HepG2 (cell line): ENCODE data around the gene ELOVL2. TPM values are rescaled to one million over a fixed set of nuclear protein-coding genes. Genes with fewer than 3 reads are reported as not detected.

Source experiments
- ATAC-seq: fragments of 200-7000 bp; cut with Tn5 transposase; 3 replicates; pipeline ENCODE4 v1.9.1; 2020; ENCODE audit warnings: mild to moderate bottlenecking, moderate library complexity
- BruUV-seq: library from RNA; stranded (reverse); fragments of 400-500 nt; replicated peaks from 2 replicates; lab custom pipeline; 2021; lab: Mats Ljungman, UMichigan
- CTCF ChIA-PET: fragments of 300-600 bp; formaldehyde crosslinking; extraction: SDS; loops from one replicate; lab custom pipeline; 2021; ENCODE audit warnings: low total read pairs, inconsistent platforms, low intra/inter-chr PET ratio; lab: Yijun Ruan, JAX
- POLR2A ChIA-PET: fragments of 350-600 bp; sonication (Branson Sonifier 250); formaldehyde crosslinking; loops from one replicate; lab custom pipeline; 2020; ENCODE audit warnings: antibody characterized with exemption, inconsistent platforms; lab: Yijun Ruan, JAX
- DNase-seq: peaks from one replicate; pipeline ENCODE4 v3.0.0-alpha.2; 2015; ENCODE audit warnings: low spot score
- FAIRE-seq: peaks from 3 replicates; lab custom pipeline; 2011; peaks lifted over from hg19 to GRCh38; lab: Jason Lieb, UNC
- H2AFZ ChIP-seq: one replicate; pipeline ENCODE4 v1.6.1; 2011; ENCODE audit warnings: low read length, inconsistent platforms
- H3K27ac ChIP-seq: fragments of 300-600 bp; 3 replicates; pipeline ENCODE4 v1.8.0; 2011; ENCODE audit warnings: mixed run types, mild to moderate bottlenecking, mixed read lengths, low read length, inconsistent platforms; ENCODE audit not compliant: insufficient read depth; ENCODE audit errors: extremely low read length
- H3K27me3 ChIP-seq, 2 experiments: fragments of 200-600 bp in 1 of 2; 2 replicates in 1 of 2; 3 replicates in 1 of 2; pipeline versions ENCODE4 v1.6.0 to v1.8.0; 2011; ENCODE audit warnings: low read length in 2 of 2, mild to moderate bottlenecking in 2 of 2, moderate library complexity in 2 of 2, inconsistent platforms in 1 of 2; ENCODE audit not compliant: insufficient read depth in 2 of 2, control insufficient read depth in 1 of 2
- H3K36me3 ChIP-seq, 2 experiments: fragments of 200-600 bp in 1 of 2; replicated peaks in 1 of 2; 2 replicates in 1 of 2; 3 replicates in 1 of 2; pipeline versions ENCODE4 v1.5.1 to v1.8.0; 2011; ENCODE audit warnings: low read length in 2 of 2, inconsistent platforms in 1 of 2; ENCODE audit not compliant: insufficient read depth in 2 of 2, control insufficient read depth in 1 of 2
- H3K4me1 ChIP-seq: 2 replicates; pipeline ENCODE4 v1.5.1; 2012; ENCODE audit warnings: low read length, inconsistent platforms; ENCODE audit not compliant: insufficient read depth
- H3K4me2 ChIP-seq: 2 replicates; pipeline ENCODE4 v1.6.0; 2011; ENCODE audit warnings: low read depth, low read length, inconsistent platforms
- H3K4me3 ChIP-seq, 3 experiments: fragments of 200-600 bp in 1 of 3; sonication (generic), shearing (Covaris generic) in 1 of 3; replicated peaks in 1 of 3; 2 replicates each; pipeline ENCODE4 v1.5.1; 2011 to 2016; ENCODE audit warnings: low read length in 3 of 3, inconsistent platforms in 2 of 3, low read depth in 2 of 3, mild to moderate bottlenecking in 2 of 3, control low read depth in 1 of 3, mixed read lengths in 1 of 3; ENCODE audit not compliant: insufficient read depth in 1 of 3
- H3K79me2 ChIP-seq: one replicate; pipeline ENCODE4 v1.6.1; 2011; ENCODE audit warnings: low read length, inconsistent platforms; ENCODE audit not compliant: insufficient read depth
- H3K9ac ChIP-seq: 2 replicates; pipeline ENCODE4 v1.6.0; 2011; ENCODE audit warnings: mild to moderate bottlenecking, low read depth, low read length, inconsistent platforms; ENCODE audit not compliant: insufficient read depth
- H3K9me3 ChIP-seq: 2 replicates; pipeline ENCODE4 v1.5.1; 2012; ENCODE audit warnings: mild to moderate bottlenecking, low read length
- H4K20me1 ChIP-seq: 2 replicates; pipeline ENCODE4 v1.6.0; 2011; ENCODE audit warnings: inconsistent platforms, mild to moderate bottlenecking, low read length, moderate library complexity; ENCODE audit not compliant: insufficient read depth
- GATA4 ChIP-seq: sonication (generic); IDR thresholded peaks from 2 replicates; pipeline ENCODE4 v1.6.1; 2016; ENCODE audit warnings: antibody characterized with exemption, low read depth, borderline replicate concordance
- ISX ChIP-seq: sonication (generic); formaldehyde crosslinking; conservative IDR thresholded peaks from 2 replicates; pipeline ENCODE4 v1.5.0; 2020; ENCODE audit warnings: missing genetic modification reagents
- KAT2B ChIP-seq: fragments of 150-350 bp; IDR thresholded peaks from 2 replicates; pipeline ENCODE4 v1.6.1; 2014; ENCODE audit warnings: low read depth, low read length, borderline replicate concordance
- NR2F1 ChIP-seq, 2 experiments: fragments of 450-650 bp in 1 of 2; formaldehyde crosslinking in 1 of 2; IDR thresholded peaks; 2 replicates each; pipeline versions ENCODE4 v1.5.0 to v1.6.1; 2016 to 2020; ENCODE audit warnings: mild to moderate bottlenecking in 1 of 2, missing compliant biosample characterization in 1 of 2, missing genetic modification reagents in 1 of 2, moderate library complexity in 1 of 2
- NRL ChIP-seq: sonication (generic); formaldehyde crosslinking; IDR thresholded peaks from 2 replicates; pipeline ENCODE4 v1.5.0; 2020; ENCODE audit warnings: missing genetic modification reagents, mild to moderate bottlenecking, moderate library complexity, borderline replicate concordance
- RBM22 ChIP-seq: fragments of 200-400 bp; formaldehyde crosslinking; optimal IDR thresholded peaks from 2 replicates; pipeline ENCODE3; 2017; ENCODE audit warnings: mild to moderate bottlenecking, low read length, moderate library complexity
- SP140L ChIP-seq: sonication (generic); formaldehyde crosslinking; IDR thresholded peaks from 2 replicates; pipeline ENCODE4 v1.4.0; 2020; ENCODE audit warnings: missing genetic modification reagents, borderline replicate concordance
- SRSF9 ChIP-seq: fragments of 200-400 bp; formaldehyde crosslinking; IDR thresholded peaks from 2 replicates; pipeline ENCODE4 v1.6.1; 2018; ENCODE audit warnings: borderline replicate concordance, mild to moderate bottlenecking, low read depth, low read length; ENCODE audit not compliant: insufficient read depth, poor library complexity, severe bottlenecking
- ZNF563 ChIP-seq: sonication (generic); formaldehyde crosslinking; IDR thresholded peaks from 2 replicates; pipeline ENCODE4 v1.8.0; 2022; ENCODE audit warnings: mild to moderate bottlenecking, moderate library complexity, missing genetic modification reagents
- WGBS: methylation state at CpG from one replicate; pipeline ENCODE4 v1.1.6; 2017; ENCODE audit warnings: low lambda C conversion rate; 5-methylcytosine and 5-hydroxymethylcytosine counted together
- in situ Hi-C: cut with HindIII; loops from 2 replicates; pipeline ENCODE4 v1.10.0; 2017; ENCODE audit warnings: low pct_unique_long_range_greater_than_20kb; ENCODE audit not compliant: extremely low pct_ligation_motif_present
- intact Hi-C: fragments of 100-400 bp; cut with micrococcal nuclease; formaldehyde crosslinking; loops from one replicate; pipeline ENCODE4 v1.10.0; 2022; ENCODE audit not compliant: unreplicated experiment
- polyA plus RNA-seq, 8 experiments: library from polyadenylated mRNA; depleted of rRNA in 3 of 8; stranded (reverse) in 7 of 8; unstranded in 1 of 8; fragments of >200 nt; fragmentation: Illumina TruSeq in 4 of 8; extraction: Trizol in 4 of 8; gene quantifications; 2 replicates each; pipeline versions ENCODE4 v1.2.1 to v1.2.3, GENCODE V29; 2011 to 2016; ENCODE audit warnings: low read depth in 4 of 8, missing spikeins in 1 of 8, mixed read lengths in 1 of 8; ENCODE audit not compliant: insufficient read depth in 1 of 8
- total RNA-seq, 5 experiments: library from RNA; depleted of rRNA; stranded (reverse); fragments of >200 nt; fragmentation: Illumina TruSeq; extraction: Trizol; gene quantifications; 2 replicates each; pipeline ENCODE4 v1.2.3, GENCODE V29; 2016; ENCODE audit warnings: low read depth in 1 of 5

Gene ELOVL2
- total and polyA plus RNA-seq, 2 of the 13 experiments (the other 11 are each of a cell fraction or from before 2014, with no cell fraction given), result 43.6 to 65.4 TPM

DNA sequence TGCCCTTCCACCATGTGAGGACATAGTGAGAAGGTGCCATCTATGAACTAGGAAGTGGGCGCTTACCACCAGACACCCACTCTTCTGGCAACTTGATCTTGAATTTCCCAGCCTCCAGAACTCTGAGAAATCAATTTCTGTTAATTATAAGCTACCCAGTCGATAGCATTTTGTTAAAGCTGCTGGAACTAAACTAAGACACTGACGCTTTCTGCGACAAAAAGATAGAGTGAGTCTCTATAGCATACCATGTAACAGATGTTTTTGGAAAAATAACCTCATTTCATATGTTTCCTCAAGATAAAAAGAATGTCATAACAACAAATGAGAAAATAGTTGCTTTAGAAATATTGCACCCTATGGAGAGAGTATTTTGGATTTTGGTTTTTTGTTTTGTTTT, 34.2 kb upstream of the ELOVL2 start:
- no peak overlapping the region for H3K27ac ChIP-seq
- 64% methylated on average over 4 of the region's 4 CpGs for WGBS
- TF ChIP-seq ZNF563 (CRISPR knock-in tag) (no peak), ISX (CRISPR knock-in tag) (no peak), KAT2B (peak; percentile 46; the same call in 1 of the 2 replicates), SP140L (CRISPR knock-in tag) (no peak)
- TF ChIP-seq, all 625 proteins: peak for 1
- in situ Hi-C loops, result no loop called here
- Histone ChIP-seq H3K9me3 (no peaks in the 10 kb centered on the region), H2AFZ (no peak overlapping the region), H3K79me2 (no peaks in the 10 kb centered on the region), H4K20me1 (no peaks in the 10 kb centered on the region), H3K4me2 (no peak overlapping the region), H3K27me3 (no peaks in the 10 kb centered on the region), H3K4me1 (peaks cover 12% of the 10 kb centered on the region), H3K4me3 (no peak overlapping the region), H3K9ac (no peak overlapping the region), H3K36me3 (no peaks in the 10 kb centered on the region)
- no TSS peak for BruUV-seq
- intact Hi-C loops, result no loop called here
- CTCF ChIA-PET, result no interaction called here
- POLR2A ChIA-PET, result no interaction called here
- DNase-seq, result no peak
- no peak for FAIRE-seq
- no peak for ATAC-seq

DNA sequence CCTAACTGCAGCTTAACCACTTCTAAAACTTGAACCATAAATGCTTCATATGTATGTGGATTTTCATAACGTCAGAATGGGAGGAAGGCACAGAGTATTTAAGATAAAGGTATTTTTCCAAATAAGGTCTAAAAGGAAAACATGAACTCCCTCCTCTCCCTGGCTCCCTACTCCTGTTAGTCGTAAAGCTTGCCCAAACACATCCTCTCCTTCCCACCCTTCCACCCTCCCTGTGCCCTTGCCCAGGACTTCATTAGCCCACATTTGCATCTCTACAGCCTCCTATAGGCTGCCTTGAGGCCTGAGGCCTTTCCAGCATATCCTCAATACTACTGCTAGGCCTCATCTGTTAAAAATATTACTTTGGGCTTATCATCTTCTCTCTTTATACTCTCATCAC, 32.4 kb upstream of the ELOVL2 start:
- H3K36me3 ChIP-seq, result no peaks in the 10 kb centered on the region
- CTCF ChIA-PET, result no interaction called here
- no peaks in the 10 kb centered on the region; a peak in 1 of 5 replicates for H3K27me3 ChIP-seq
- no peak overlapping the region for H3K4me2 ChIP-seq
- H3K79me2 ChIP-seq, result no peaks in the 10 kb centered on the region
- no peak overlapping the region for H3K4me3 ChIP-seq
- no peak overlapping the region for H2AFZ ChIP-seq
- no peaks in the 10 kb centered on the region for H3K9me3 ChIP-seq
- intact Hi-C loops, result no loop called here
- H3K9ac ChIP-seq, result no peak overlapping the region
- POLR2A ChIA-PET, result no interaction called here
- FAIRE-seq (no peak), ATAC-seq (no peak), DNase-seq (no peak)
- no peak overlapping the region for H3K27ac ChIP-seq
- in situ Hi-C loops, result no loop called here
- peaks cover 12% of the 10 kb centered on the region for H3K4me1 ChIP-seq
- BruUV-seq, result no TSS peak
- H4K20me1 ChIP-seq, result no peaks in the 10 kb centered on the region
- no peak for TF ChIP-seq RBM22
- no peak for TF ChIP-seq NR2F1 (CRISPR knock-in tag; IDR thresholded peaks at IDR 0.05)
- no peak for TF ChIP-seq SRSF9
- TF ChIP-seq GATA4, result no peak
- TF ChIP-seq NRL, result no peak
- TF ChIP-seq, all 625 proteins: peak for 0
- 22% methylated on average over 2 of the region's 2 CpGs for WGBS
